Activated naive CD8-positive, alpha-beta T cell (primary cell): Measurements from ENCODE around the gene THBS1.

Experiments used
- H3K27ac Mint-ChIP-seq: one replicate; pipeline ENCODE4 v1.8.0; 2021; ENCODE audit warnings: mixed read lengths
- H3K27me3 Mint-ChIP-seq: one replicate; pipeline ENCODE4 v1.8.0; 2021; ENCODE audit warnings: mixed read lengths
- H3K36me3 Mint-ChIP-seq: one replicate; pipeline ENCODE4 v1.8.0; 2021; ENCODE audit warnings: mixed read lengths
- H3K4me1 Mint-ChIP-seq: one replicate; pipeline ENCODE4 v1.8.0; 2021; ENCODE audit warnings: low read depth, mixed read lengths
- H3K4me3 Mint-ChIP-seq: one replicate; pipeline ENCODE4 v1.8.0; 2021; ENCODE audit warnings: mild to moderate bottlenecking, mixed read lengths
- H3K9me3 Mint-ChIP-seq: one replicate; pipeline ENCODE4 v1.8.0; 2021; ENCODE audit warnings: low read depth, mixed read lengths

Gene THBS1

DNA sequence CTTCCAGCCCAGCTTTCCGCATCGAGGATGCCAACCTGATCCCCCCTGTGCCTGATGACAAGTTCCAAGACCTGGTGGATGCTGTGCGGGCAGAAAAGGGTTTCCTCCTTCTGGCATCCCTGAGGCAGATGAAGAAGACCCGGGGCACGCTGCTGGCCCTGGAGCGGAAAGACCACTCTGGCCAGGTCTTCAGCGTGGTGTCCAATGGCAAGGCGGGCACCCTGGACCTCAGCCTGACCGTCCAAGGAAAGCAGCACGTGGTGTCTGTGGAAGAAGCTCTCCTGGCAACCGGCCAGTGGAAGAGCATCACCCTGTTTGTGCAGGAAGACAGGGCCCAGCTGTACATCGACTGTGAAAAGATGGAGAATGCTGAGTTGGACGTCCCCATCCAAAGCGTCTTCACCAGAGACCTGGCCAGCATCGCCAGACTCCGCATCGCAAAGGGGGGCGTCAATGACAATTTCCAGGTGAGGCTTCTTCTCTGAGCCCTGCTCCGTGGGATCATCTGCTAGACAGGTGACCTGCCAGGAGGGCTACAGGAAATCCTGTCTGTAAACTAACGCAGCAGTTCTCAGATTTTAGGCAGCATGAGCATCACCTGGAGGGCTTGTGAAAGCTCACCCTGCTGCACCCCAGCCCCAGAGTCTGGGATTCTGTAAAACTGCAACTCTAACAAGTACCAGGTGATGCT lies 1.6 kb downstream of the THBS1 start:
- Mint-ChIP-seq H3K4me1 (peaks cover 10% of the 10 kb centered on the region), H3K36me3 (no peaks in the 10 kb centered on the region), H3K27me3 (peaks cover 23% of the 10 kb centered on the region), H3K9me3 (no peaks in the 10 kb centered on the region), H3K4me3 (no peak overlapping the region), H3K27ac (no peak overlapping the region)

DNA sequence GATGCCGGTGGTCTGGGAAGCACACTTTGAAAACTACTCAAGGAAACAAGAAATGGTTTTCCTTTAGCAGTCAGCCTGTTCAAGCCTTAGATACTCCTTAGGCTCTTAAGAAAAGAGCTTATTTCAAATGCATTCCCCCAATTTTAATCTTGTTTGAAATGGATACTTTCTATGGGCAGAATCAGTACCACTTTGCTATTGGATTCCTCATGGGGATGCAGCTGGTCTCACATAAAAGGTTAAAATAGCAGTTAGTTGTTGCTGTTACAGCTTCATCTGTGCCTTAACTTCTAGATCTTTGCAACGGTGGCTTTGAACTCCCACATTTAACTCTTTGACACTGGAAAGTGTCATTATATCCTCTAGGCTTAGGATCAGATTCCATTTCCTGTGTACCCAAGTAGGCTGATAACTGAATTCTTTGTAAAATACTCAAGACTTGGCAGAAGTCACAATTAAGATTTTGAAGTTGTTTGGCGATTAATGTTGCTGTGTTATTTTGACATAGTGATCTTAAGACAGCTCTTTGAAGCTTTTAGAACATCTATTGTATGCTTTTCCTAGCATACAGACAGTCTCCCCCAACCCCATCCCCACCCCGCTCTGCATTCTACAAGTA lies 2.2 kb downstream of the THBS1 start:
- no peak overlapping the region for H3K4me3 Mint-ChIP-seq
- peaks cover 10% of the 10 kb centered on the region for H3K4me1 Mint-ChIP-seq
- no peaks in the 10 kb centered on the region for H3K9me3 Mint-ChIP-seq
- H3K36me3 Mint-ChIP-seq: no peaks in the 10 kb centered on the region
- peaks cover 20% of the 10 kb centered on the region for H3K27me3 Mint-ChIP-seq
- H3K27ac Mint-ChIP-seq: no peak overlapping the region

DNA sequence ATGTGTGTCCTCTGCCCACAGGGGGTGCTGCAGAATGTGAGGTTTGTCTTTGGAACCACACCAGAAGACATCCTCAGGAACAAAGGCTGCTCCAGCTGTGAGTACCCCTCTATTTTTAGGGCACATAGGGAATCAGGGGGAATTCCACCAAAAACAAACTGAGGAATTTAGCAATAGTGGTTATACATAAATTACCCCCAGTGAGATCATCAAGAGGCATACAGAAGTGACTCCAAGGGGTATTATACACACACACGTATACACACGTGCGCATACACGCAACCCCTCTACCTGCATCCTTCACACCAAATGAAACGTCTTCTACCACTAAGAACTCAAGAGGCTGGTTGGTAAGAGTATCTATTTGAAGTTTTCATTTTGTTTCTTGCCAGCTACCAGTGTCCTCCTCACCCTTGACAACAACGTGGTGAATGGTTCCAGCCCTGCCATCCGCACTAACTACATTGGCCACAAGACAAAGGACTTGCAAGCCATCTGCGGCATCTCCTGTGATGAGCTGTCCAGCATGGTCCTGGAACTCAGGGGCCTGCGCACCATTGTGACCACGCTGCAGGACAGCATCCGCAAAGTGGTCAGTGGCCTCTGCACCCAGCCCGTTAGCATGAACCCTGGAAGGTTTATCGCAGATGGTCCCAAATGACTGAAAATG lies 2.9 kb downstream of the THBS1 start:
- H3K36me3 Mint-ChIP-seq: no peaks in the 10 kb centered on the region
- no peak overlapping the region for H3K27ac Mint-ChIP-seq
- peaks cover 10% of the 10 kb centered on the region for H3K4me1 Mint-ChIP-seq
- H3K9me3 Mint-ChIP-seq: no peaks in the 10 kb centered on the region
- peaks cover 20% of the 10 kb centered on the region for H3K27me3 Mint-ChIP-seq
- H3K4me3 Mint-ChIP-seq: no peak overlapping the region

DNA sequence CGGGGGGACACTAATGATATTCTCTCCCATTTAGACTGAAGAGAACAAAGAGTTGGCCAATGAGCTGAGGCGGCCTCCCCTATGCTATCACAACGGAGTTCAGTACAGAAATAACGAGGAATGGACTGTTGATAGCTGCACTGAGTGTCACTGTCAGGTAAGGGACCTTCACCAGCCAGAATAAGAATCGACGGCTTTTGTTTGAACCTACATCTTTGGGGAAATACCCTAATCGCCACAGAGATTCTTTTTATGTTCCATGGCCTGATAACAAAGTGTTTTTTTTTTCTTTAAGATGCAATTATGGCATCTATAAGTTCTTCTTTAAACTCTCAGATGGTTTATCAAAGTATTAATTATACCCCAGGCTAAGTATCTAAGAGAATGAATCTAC lies 3.4 kb downstream of the THBS1 start:
- Mint-ChIP-seq H3K4me3 (no peak overlapping the region), H3K36me3 (no peaks in the 10 kb centered on the region), H3K4me1 (peaks cover 10% of the 10 kb centered on the region), H3K27ac (no peak overlapping the region), H3K9me3 (no peaks in the 10 kb centered on the region), H3K27me3 (peaks cover 15% of the 10 kb centered on the region)

DNA sequence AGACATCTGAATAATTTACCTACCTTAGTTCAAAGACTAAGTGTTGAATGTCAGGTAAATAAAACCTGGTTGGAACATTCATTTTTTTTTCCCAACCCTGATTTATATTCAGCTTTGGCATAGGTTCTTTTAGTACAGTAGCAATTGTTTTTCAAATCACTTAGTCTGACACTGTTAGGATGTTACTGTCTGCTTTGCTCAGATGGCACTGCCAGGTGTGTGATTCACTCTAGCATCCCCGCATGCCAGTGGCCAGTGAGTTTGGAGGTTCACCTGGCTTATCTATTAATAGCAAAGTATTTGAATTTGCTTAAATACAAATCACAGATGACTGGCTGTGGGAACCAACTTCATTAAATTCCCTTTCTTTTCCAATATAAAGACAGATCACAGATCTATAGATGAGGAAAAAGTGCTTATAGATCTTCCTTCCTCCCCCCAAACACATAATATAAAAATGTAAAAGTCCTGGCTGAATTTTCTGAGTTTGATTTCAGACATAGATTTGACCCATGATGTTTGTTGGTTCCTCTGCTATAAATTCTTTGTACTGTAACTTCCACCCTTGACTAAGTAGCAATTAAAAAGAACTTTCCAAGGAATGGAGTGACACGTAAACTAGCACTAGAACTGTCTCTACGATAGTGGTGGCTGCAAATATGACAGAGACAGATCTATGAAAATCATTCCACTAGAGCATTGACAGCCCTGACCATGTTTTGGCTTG lies 3.9 kb downstream of the THBS1 start:
- peaks cover 12% of the 10 kb centered on the region for H3K27me3 Mint-ChIP-seq
- H3K27ac Mint-ChIP-seq: no peak overlapping the region
- no peaks in the 10 kb centered on the region for H3K9me3 Mint-ChIP-seq
- no peaks in the 10 kb centered on the region for H3K36me3 Mint-ChIP-seq
- peaks cover 10% of the 10 kb centered on the region for H3K4me1 Mint-ChIP-seq
- H3K4me3 Mint-ChIP-seq: no peak overlapping the region

DNA sequence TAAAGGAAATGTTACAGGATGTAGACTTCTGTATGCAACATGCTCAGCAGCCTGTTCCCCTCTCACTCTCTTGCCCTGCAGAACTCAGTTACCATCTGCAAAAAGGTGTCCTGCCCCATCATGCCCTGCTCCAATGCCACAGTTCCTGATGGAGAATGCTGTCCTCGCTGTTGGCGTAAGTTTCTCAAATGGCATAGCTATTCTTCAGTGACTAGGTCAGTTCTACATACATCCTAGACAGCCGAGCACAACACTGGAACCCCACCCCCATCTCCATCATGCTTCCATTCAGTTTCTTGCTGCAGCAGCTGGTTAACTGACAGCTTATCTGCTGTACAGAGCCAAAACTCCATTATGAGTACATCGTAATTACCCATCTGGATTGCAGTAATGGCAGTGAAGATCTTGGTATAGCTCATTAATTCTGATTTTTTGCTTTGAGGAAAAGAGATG lies 4.5 kb downstream of the THBS1 start:
- peaks cover 7% of the 10 kb centered on the region for H3K4me1 Mint-ChIP-seq
- H3K36me3 Mint-ChIP-seq: no peaks in the 10 kb centered on the region
- H3K27me3 Mint-ChIP-seq: peaks cover 10% of the 10 kb centered on the region
- H3K9me3 Mint-ChIP-seq: no peaks in the 10 kb centered on the region
- no peak overlapping the region for H3K4me3 Mint-ChIP-seq
- no peak overlapping the region for H3K27ac Mint-ChIP-seq

DNA sequence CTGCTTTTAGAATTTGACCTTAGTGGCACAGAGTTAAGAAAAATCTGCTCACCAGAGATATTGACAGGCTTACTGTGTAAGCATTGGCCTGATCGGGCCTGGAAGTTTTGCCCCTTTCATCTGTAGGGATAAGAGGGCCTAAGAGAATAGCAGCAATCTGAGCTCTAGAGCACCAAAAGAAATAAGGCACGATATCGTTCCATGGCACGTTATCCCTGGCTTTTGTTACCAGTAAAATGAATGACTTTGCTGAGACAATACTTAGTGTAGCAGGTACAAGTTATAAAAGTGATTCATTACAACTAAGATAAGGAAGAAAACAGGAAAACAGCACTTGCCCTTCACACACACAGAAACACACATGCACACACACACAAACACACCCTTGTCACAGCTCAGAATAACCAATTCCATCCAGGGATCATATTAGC lies 5.0 kb downstream of the THBS1 start:
- Mint-ChIP-seq H3K27me3 (peaks cover 10% of the 10 kb centered on the region), H3K27ac (no peak overlapping the region), H3K9me3 (no peaks in the 10 kb centered on the region), H3K4me3 (no peak overlapping the region), H3K4me1 (peaks cover 7% of the 10 kb centered on the region), H3K36me3 (no peaks in the 10 kb centered on the region)

DNA sequence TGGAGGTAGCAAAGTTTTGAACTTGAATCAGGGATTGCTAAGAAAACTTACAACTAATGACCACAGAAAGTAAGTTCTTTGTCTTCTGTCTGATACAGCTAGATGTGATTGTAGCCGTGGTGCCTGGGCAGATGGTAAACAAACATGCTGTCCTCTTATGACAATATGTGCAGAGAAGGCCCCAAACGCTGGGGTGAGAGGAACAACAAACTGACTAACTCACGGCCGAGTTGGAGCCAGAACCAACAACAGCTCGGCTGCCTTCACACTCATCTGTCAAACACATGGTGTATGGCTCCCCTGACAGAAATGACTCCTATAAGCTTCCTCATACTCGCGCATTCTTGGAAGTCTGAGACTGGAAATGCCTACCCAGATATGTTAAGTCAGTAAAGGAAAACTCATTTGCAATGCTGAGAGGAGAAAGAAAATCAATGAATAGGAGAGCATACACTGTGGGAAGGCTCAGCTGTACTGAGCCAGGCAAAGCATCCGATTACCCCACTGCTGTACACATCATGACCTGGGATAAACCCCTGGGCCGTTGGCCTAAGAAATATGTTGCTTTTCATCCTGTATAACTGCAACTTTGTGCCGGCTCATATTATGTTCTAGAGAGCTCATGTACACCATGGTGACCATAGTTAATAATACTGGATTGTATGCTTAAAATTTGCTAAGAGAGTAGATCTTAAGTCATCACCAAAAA lies 5.7 kb downstream of the THBS1 start:
- no peaks in the 10 kb centered on the region for H3K9me3 Mint-ChIP-seq
- no peaks in the 10 kb centered on the region for H3K36me3 Mint-ChIP-seq
- H3K4me3 Mint-ChIP-seq: no peak overlapping the region
- no peak overlapping the region for H3K27ac Mint-ChIP-seq
- H3K27me3 Mint-ChIP-seq: peaks cover 6% of the 10 kb centered on the region
- peaks cover 1% of the 10 kb centered on the region for H3K4me1 Mint-ChIP-seq

DNA sequence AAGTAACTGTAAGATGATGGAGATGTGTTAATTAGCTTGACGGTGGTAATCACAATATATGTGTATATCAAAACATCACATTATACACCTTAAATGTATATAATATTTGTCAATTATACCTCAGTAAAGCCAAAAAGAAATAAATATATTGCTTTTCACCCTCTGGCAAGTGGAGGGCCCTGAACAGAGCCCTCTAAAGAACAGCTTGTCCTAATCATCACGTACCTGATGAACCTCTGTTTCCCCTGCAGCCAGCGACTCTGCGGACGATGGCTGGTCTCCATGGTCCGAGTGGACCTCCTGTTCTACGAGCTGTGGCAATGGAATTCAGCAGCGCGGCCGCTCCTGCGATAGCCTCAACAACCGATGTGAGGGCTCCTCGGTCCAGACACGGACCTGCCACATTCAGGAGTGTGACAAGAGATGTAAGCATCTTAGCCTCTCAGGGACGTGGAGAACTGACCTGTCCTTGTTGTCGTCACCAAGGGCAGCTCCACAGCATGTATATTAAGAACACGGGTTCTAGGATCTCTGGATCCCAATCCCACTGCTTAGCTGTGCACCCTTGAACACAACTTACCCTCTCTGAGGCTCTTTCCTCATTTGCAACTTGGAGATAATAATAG lies 6.3 kb downstream of the THBS1 start:
- H3K27ac Mint-ChIP-seq: no peak overlapping the region
- no peak overlapping the region for H3K4me3 Mint-ChIP-seq
- H3K36me3 Mint-ChIP-seq: no peaks in the 10 kb centered on the region
- H3K27me3 Mint-ChIP-seq: peaks cover 4% of the 10 kb centered on the region
- no peaks in the 10 kb centered on the region for H3K9me3 Mint-ChIP-seq
- no peaks in the 10 kb centered on the region for H3K4me1 Mint-ChIP-seq

DNA sequence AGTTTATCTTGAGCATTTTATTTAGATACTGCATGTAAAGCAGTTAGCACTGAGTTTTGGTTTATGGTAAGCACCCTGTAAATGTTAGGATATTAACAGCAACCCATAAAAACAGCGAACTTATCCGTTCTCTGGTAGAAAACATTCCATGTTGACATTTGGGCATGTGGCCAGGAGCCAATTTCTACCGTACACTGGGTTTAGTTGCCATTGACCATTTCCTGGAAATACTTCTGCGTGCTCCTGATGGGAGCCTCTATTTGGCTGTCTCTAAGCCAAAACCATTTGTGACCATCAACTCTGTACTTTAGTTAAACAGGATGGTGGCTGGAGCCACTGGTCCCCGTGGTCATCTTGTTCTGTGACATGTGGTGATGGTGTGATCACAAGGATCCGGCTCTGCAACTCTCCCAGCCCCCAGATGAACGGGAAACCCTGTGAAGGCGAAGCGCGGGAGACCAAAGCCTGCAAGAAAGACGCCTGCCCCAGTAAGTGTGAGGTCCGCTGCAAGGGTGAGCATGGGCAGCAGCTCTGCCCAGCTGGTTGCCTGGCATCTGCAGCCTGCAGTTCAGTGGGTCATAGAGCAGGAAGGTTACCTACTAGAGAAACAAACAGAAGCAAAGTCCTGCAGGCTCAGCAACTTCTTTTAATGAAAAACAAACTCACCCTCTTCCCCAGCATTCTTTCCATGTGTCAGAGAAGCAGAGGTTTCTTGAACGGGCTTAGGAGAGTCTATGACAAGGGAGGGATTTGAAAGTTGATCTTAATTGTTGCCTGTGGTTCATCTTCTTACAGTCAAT lies 7.1 kb downstream of the THBS1 start:
- Mint-ChIP-seq H3K4me1 (no peaks in the 10 kb centered on the region), H3K9me3 (no peaks in the 10 kb centered on the region), H3K27ac (no peak overlapping the region), H3K4me3 (no peak overlapping the region), H3K36me3 (no peaks in the 10 kb centered on the region), H3K27me3 (peaks cover 3% of the 10 kb centered on the region)

DNA sequence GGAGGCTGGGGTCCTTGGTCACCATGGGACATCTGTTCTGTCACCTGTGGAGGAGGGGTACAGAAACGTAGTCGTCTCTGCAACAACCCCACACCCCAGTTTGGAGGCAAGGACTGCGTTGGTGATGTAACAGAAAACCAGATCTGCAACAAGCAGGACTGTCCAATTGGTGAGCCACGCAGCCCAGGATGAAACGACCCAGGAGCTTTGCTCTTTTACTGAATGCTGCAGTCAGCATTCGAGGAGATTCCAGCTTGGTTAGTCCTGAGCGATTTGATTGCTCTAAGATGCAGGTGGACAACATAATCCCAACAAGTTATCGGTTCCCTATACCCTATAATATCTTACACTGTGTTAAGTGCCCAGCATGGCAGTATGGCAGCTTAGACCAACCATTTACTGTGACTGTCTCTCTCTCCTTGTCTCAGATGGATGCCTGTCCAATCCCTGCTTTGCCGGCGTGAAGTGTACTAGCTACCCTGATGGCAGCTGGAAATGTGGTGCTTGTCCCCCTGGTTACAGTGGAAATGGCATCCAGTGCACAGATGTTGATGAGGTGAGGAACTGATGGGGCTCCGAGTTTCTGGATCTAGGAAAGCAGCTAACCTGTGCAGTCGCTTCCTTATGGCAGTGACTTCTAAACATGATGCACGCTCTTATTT lies 7.8 kb downstream of the THBS1 start:
- no peaks in the 10 kb centered on the region for H3K9me3 Mint-ChIP-seq
- no peak overlapping the region for H3K27ac Mint-ChIP-seq
- H3K27me3 Mint-ChIP-seq: peaks cover 1% of the 10 kb centered on the region
- no peak overlapping the region for H3K4me3 Mint-ChIP-seq
- no peaks in the 10 kb centered on the region for H3K4me1 Mint-ChIP-seq
- no peaks in the 10 kb centered on the region for H3K36me3 Mint-ChIP-seq

DNA sequence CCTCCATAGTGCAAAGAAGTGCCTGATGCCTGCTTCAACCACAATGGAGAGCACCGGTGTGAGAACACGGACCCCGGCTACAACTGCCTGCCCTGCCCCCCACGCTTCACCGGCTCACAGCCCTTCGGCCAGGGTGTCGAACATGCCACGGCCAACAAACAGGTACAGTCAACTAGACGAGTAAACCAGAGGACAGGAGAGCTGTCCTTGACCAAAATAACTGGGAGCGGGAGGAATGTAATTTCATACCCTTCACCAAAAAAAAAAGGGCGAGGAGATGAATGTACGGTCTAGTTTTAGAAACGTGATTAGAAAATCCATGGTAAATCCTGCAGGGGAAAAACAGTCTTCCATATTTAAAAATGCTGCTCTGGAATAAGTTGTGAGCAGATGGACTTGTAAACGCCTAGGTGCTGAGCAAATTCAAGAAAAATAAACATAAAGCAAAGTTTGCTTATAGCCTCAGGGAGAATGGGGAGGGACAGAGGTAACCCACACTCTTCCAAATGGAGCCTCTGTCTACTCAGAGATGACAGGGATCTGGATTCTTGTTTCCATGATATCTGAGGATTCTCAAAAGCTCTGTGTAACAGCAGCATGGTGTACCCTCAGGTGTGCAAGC lies 8.4 kb downstream of the THBS1 start:
- H3K27ac Mint-ChIP-seq: no peak overlapping the region
- no peaks in the 10 kb centered on the region for H3K36me3 Mint-ChIP-seq
- H3K9me3 Mint-ChIP-seq: no peaks in the 10 kb centered on the region
- no peak overlapping the region for H3K4me3 Mint-ChIP-seq
- peaks cover 2% of the 10 kb centered on the region for H3K4me1 Mint-ChIP-seq
- H3K27me3 Mint-ChIP-seq: peaks cover 1% of the 10 kb centered on the region
